Endometrium (tissue), 2 donors: ENCODE measurements around the gene OR5T2.
"Not testable (repeated sequence)": the region's sequence is repeated elsewhere in the genome, so short reads cannot be mapped to it uniquely, and the experiment has no call there.

ENCODE experiments used
- FAIRE-seq: peaks from 2 replicates; lab custom pipeline; 2012; peaks lifted over from hg19 to GRCh38; lab: Jason Lieb, UNC
- donor health status: control.
- donor health status: control.

The OR5T2 gene

DNA sequence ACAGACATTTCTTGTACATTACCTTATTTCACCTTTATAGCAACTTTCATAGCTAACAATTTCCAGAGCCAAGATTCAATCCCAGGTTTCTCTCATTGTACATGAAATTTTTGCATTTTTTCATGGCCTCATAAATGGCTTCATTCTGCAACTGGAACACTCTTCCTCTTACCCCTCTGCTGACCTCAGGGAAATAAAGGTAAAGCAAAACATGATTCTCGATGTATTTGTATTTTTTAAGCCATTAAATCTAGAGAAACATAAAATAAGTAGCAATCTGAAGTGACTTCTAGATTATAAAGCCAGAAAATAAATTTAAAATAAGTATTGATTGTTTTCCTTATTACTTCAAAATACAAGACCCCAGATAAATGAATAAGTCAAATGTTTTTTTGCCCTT lies at the start of gene OR5T2:
TSS of gene OR5T2 (minus strand) at position 101 of the 400 bp plus-strand sequence. CDS start 1,193 bp downstream, outside the sequence.
- no peak for FAIRE-seq

DNA sequence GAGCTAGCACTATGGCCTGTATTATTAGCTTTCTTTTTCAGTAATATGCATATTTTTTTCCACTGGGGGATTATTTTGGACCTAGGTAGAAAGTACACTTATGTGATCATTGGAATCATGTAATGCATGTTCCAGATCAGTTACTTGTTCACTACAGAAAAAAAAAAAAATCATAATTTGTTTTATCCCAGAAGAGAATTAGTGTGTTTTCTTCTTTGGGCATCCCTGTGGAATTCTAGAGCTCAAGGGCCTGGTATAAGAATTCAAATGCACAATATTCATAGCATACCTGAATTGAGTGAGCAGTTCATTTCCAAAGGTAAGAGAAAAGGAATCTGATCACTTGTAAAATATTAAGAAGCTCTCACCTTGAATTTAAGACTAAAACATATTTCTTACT lies 39.8 kb upstream of the OR5T2 start, which contains the start of gene OR5T1:
TSS of gene OR5T1 (plus strand) at position 301 of the 400 bp plus-strand sequence. CDS start 1,485 bp downstream, outside the sequence.
- no peak for FAIRE-seq

DNA sequence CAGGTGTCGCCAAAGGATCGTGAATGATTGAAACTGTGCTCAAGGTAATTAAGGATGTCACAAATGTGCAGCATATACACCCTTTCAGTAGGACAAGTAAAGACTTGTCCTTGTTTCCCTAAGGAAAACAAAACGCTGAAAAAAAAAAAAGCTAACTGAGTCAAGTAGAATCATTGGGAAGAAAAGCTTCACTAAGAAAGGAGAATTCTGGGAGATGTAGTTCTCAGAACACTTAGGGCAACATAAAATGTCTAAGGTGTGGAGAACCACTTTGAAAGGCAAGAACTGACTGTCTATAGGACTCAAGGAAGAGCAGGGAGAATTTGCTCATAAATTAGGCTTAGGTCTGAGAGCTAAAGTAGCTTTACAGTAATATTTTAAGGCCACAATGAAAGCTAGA lies 37.0 kb upstream of the OR5T2 start:
- no peak for FAIRE-seq

DNA sequence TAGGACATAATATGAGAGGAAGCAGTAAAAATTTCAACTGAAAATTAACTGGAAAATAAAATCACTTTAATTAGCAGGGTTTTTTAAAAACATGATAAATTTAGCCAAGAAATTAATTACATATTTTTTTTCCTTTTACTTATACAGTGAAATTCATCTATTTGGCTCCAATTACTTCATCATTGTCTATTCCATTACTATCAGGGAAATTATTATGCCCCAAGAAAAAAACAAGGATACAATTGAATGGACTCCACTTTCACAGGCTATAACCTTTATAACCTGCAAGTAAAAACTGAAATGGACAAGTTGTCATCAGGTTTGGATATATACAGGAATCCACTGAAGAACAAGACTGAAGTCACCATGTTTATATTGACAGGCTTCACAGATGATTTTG lies 17.9 kb upstream of the OR5T2 start, which contains the start of gene OR5T3:
TSS of gene OR5T3 (plus strand) at position 301 of the 400 bp plus-strand sequence. CDS start at position 301, 0 bp downstream.
- FAIRE-seq: no peak

DNA sequence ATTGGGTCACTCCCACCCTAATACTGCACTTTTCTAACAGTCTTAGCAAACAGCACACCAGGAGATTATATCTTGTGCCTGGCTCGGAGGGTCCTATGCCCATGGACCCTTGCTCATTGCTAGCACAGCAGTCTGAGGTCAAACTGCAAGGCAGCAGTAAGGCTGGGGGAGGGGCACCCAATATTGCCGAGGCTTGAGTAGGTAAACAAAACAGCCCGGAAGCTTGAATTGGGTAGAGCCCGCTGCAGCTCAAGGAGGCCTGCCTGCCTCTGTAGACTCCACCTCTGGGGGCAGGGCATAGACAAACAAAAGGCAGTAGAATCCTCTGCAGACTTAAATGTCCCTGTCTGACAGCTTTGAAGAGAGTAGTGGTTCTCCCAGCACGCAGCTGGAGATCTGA lies 14.3 kb downstream of the OR5T2 start:
- not testable (repeated sequence) for FAIRE-seq

DNA sequence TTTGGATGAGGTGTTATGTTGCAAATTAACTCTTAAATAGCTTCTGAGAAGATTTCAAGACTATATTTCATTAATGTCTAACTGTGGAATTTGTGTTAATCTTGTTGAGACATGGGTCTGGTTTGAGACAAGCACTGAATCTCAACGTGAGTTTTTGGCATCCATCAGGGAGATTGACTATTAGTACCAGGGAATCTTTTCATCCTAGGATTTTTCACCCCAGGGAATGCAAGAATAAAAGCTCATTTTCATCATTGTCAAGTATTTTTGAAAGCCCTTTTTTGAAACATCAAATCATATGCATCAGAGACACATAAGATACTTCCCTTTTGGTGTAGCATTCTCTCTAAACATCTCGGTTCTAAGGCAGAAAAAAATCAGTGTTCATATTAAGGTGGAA lies 19.5 kb downstream of the OR5T2 start:
- FAIRE-seq: no peak

DNA sequence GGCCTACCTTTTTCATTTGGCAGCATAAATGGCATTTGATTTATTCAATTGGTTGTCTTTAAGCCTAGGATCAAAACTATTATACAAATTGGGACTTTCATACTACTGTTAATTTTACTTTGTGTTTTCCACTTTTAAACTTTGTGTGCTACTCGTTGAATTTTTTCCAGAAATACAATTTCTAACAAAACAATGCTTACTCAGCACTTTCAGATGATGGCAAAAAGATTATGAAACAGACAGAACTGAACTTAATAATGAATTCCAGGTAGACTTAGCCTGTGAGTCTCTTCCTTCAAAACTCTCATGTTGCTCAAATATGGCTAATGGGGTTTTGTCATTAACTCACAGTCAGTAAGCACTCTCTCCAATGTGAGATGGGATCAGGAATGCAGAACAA lies 26.3 kb downstream of the OR5T2 start:
- FAIRE-seq: no peak

DNA sequence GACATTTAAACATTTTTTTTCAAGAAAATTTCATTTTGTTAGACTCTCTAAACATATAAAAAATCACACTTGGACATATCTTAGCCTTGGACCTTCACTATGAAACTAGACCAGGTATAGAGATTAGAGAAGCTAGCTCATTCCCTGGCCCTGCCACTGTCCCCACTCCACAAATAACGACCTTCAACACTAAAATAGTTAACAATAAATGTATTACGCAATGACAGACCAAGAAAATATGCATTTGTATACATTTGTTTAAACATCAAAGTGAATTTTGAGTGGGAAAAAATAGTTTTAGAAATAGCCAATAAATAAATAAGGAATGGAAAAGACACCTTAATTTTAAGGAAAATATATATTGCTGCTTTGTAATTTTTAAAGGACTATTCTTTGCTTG lies 36.7 kb downstream of the OR5T2 start:
- no peak for FAIRE-seq

DNA sequence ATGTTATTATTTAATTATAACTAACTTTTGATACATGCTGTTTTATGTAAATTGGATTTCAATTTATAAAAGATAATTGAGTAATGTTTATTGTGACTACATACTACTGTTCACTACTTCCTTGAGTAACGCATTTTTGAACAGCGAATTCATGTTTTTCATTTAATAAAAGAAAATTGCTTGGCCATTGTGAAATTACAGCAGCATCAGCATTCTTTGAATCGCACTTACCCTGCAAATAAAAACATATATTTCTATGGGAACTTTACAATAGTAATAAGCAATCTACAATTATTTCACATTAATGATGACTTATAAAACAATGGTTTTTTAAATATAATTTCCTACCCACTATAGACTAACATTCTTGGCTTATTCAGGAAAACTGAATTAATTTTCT lies 37.4 kb downstream of the OR5T2 start:
- FAIRE-seq: no peak

DNA sequence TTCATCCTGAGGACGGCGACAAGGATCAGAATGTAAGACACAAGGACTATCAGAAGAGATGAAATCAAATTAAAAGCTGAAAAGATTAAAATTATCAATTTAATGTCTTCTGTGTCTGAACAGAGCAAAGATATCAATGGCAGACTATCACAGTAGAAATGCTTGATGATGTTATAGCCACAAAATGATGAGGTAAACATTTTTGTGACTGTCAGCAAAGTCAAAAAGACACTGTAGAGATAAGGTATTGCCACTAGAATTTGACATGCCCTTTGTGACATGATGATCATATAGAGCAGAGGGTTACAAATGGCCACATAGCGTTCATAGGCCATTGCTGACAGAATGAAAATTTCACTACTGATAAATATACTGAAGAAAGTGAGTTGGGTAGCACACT lies 45.5 kb downstream of the OR5T2 start:
- FAIRE-seq: no peak

DNA sequence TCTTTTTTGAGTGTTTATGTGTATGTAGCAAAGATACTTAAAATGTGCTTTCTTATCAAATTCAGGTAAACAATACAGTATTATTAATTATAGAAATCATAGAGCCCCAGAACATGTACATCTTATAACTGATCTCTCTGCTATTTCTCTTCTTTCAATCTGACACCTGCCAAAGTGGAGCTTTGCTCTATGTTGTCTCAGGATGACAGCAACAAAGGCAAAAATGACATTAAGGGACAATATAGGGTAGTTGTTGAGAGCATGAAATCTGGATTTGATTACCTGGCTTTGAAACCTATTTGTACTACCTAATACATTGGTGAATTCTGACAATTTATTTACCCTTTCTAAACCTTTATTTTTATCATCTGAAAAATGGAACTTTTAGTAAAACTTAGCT lies 50.6 kb downstream of the OR5T2 start:
- no peak for FAIRE-seq
